NK-92 treated with Interleukin-12 subunit alpha and Interleukin-12 subunit beta, amount 100 ng/mL, for 24 hours (cell line): ENCODE measurements around the gene RPS23.

ENCODE experiments used
- DNase-seq: peaks from one replicate; lab custom pipeline; 2025; lab: John Stamatoyannopoulos, UW

Gene RPS23

DNA sequence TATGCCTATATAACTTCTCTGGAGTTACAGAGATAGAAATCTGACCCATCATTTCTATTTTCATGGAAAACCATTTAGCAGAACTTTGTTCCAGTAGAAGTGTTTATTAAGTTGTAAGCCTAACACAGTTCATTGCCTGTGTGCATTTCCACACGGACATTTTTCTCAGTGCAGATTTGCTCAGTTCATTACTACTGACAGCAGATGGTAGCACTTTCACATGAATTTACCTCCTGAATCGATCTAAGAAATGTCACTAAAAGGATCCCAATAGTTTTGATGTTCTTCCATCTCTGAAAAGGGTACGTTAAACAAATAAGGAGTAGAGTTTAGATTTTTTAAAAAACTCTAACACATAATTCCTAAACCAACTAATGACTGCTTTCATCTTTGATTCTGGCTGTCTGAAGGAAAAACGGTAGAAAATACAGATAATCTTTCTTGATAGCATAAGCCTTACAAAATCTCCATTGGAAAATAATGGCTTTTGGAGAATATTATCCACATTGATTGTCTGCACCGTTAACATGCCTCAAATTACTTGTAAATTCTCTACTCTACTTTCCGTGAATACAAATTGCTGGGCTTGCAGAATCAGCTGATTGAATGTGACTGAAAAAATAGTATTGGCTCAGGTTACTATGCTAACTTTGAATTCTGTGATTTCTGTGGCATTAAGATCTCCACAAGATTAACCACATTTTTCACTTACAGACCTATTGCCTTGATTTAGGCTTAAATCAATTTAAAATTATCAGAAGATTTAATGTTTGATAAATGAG is 33.1 kb downstream of the RPS23 start:
- no peak for DNase-seq

DNA sequence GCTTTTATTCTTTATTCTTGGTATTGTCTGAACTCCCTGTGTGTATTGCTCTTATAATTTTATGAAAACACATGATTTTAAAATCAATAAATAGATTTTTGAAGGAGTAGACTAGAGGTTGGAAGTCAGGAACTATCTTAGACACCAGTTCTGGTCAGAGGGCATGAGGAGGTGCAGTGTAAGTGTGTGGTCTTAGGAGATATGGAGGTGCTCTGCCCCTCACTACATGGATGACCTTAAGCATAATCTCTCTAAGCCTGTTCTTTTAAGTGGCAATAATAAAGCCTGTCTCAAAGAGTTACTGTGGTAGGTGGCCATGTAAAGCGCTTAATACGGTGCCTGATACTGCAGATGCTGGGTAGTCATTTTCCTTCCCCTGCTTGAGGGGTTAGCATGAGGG is 34.0 kb downstream of the RPS23 start:
- no peak for DNase-seq

DNA sequence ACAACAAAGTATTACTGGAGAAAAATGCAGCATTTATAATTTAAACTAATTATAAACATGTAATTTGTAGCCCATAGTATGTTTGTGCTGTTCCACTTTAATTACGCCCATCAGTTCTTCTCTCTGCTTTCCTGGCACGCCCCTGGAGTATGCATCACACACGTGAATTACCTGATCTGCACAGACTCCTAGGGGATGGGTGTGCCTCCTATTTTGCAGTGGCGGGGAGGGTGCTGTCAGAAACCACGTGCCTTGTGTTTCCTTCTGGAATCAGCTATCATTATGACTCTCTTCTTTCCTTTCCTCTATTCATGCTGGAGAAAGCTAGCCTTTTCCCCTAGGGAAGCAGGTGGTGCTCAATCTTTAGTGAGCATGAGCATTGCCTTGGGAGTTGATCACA is 43.3 kb downstream of the RPS23 start:
- no peak for DNase-seq

DNA sequence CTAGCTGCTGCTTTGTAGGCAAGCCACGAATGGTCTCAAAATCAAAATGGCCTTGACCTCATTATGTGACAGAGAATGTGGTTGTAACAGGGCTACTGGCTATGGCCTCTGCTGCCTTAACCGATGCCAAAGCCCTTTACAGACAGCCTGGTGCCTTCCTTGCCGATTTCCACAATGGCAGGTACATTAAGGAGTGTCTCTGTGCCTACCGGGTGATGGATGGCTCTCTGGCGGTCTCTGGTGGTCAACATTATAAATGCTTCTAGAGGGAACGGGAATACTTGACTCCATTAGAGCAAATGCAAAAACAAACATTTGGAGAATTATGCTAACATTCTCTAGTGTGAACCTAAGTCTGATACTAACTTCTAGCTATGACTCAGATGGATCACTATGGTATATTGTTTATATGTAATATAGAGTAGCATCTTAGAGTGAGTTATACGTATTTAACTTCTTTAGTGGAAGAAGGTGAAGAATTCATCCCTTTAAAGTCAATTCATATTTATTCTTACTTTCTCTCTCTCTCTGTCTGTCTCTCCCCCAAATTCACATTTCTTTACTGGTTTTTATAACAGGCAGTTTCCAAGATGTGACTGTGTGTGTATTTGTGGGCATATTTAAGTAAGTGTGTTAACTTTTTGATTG is 52.5 kb downstream of the RPS23 start:
- peak; percentile 6 for DNase-seq
